COLO668 (cell line): Measurements from ENCODE around the gene ST8SIA2.

Experiments
- DNase-seq: peaks from one replicate; lab custom pipeline; 2025; ENCODE audit not compliant: unreplicated experiment; lab: John Stamatoyannopoulos, UW

Gene ST8SIA2, protein sequence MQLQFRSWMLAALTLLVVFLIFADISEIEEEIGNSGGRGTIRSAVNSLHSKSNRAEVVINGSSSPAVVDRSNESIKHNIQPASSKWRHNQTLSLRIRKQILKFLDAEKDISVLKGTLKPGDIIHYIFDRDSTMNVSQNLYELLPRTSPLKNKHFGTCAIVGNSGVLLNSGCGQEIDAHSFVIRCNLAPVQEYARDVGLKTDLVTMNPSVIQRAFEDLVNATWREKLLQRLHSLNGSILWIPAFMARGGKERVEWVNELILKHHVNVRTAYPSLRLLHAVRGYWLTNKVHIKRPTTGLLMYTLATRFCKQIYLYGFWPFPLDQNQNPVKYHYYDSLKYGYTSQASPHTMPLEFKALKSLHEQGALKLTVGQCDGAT

DNA sequence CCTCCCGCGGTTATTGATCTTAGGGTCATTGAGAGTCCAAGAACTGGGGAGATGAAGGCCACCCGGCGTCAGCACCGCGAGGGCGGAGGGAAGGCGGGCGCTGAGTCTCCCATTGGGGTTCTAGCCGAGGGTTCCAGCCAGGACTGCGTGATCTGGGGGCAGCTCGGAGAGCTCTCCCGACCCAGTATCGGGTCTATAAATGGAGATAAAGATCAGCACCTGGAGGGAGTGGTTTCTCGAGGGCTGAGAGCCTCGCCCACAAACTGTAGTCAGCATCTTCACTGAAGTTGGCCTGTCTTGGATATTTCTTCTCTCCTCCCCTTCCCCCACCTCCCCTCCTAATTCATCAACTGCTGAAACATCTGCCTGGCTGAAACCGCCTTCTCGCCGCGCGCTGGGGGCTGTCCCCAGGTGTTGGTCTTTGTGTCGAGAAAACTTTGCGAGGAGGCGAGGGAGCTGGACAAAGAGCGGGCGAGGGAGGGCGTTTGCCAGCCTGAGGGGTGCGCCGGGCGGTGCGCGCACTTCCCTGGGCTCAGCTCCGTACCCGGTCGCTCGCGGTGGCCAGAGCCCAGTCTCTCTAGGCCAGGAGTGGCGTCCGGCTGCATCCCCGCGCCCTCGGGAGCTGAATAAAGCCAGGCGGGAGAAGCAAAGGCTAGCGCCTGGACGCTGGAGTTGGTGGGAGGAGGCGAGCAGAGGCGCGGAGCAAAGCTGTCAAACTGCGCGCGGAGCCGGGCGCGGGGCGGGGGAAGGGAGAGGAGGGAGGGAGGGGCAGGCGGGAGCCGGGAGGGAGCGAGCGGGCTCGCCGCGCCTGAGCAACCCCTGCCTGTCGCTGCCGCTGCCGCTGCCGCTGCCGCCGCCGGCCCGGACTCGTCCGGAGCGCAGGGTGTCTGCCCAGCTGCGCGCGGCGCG is at the start of gene ST8SIA2:
Gene ST8SIA2, plus strand, starts transcription at position 811 of the 909 bp plus-strand sequence. CDS start 184 bp downstream, outside the sequence.
- peak; percentile 69 for DNase-seq

DNA sequence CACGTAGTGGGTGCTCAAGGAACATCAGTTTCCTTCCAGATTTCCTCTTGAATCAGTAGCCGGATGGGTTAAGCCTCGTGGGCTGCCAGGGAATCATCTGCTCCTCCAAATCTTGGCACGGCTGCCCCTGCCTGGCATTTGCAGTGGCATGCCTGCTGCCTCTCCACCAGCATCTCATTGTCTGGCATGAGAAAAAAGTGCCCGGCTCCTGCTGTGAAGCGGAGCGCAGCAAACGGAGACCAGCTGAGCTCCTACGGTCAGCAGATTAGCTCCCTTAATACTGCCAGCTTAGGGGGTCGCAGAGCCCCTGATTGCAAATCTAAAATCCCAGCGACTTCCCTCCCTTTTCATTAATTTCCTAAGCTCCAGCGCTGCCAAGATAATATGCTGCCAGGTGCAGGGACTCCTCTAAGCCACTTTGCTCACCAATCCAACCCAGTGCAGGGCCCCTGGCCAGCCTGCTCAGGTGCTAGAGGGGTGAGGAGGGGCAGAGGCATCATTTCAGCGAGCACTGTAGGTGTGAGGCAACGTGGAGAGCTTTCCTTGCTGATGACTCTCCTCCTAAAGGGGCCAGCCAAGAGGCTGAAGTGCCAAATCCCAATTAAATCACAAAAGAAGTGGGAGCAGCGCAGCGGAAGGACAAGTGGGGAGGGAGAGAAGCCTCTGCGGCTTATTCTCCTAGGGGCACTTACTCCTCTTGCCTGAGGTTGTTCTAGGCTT is 49.6 kb upstream of the ST8SIA2 start:
- DNase-seq = no peak

DNA sequence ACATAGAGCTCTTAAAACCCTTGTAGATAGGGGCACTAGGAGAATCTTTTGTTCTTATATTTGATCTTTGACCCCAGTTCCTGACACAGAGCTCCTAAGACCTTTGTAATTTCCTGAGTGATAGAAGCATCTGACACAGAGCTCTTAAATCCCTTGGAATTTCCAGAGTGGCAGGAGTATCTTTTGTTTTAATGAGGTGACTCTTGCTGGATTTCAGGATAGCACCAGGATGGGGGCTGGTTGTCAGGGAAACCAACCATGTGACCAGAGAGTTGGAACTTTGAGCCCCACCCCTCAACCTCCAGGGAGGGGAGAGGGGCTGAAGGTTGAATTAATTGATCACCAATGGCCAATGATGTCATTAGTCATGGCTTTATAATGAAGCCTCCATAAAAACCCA is 47.6 kb upstream of the ST8SIA2 start:
- no peak for DNase-seq

DNA sequence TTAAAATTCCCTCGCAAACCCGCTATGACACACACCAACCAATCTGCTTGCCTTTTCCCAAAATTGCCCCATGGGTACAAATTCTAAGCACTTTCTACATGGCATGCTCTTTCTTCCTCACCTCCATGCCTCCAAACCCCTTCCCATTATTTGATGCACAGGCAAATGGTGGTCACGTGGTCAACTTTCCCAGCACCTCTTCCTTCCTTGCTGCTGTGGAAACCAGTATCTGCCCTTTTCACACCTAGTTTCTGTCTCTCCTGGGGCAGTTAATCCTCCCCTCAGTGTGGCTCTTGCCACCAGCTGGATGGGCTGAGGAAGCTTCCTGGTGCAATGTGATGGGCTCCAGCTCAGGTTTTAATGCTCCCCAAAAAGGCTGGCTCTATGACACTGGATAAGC is 38.4 kb upstream of the ST8SIA2 start:
- no peak for DNase-seq

DNA sequence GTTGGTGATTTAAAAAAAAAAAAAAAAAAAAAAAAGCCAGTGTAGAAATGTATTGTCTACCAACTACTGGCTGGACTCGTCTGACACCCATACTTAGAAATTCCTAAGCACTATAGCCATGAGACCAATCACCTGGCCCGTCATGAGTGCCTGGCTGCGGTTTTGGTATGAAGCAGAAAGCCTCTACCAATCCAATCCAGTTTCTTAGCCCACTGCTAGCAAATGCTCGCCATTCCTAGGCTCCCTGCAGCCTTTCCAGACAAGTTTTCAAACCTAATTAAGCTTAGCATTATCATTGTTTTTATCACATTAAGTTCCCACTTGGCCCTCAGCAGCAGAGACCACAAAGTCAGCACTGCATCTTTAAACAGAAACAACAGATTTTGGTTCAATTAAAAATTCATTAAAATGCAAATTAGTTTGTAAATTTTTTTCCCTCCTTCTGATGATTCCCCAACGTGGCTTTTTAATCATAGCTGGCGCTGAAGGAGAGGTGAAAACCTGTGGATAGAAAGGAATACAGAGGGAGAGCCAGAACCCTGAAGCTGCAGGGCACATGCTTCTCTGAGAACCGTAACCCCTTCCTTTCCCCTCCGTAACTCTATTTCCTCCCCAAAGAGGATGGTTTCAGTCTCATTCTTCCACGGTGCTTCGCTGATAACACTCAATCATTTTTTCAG is 32.2 kb upstream of the ST8SIA2 start:
- no peak for DNase-seq

DNA sequence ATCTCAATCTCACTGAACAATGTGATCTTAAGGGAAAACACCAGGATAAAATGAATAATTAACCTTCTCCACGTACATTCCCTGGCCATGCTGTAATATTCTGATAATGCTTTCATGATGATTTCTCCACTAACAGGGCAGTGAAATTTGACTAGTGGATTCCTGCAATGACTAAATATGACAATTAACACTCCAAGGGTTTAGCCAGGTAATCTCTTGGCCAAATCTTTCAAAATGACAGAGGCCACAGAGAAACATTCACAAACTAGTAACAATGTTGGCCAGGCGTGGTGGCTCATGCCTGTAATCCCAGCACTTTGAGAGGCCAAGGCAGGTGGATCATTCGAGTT is 31.7 kb upstream of the ST8SIA2 start:
- DNase-seq = no peak

DNA sequence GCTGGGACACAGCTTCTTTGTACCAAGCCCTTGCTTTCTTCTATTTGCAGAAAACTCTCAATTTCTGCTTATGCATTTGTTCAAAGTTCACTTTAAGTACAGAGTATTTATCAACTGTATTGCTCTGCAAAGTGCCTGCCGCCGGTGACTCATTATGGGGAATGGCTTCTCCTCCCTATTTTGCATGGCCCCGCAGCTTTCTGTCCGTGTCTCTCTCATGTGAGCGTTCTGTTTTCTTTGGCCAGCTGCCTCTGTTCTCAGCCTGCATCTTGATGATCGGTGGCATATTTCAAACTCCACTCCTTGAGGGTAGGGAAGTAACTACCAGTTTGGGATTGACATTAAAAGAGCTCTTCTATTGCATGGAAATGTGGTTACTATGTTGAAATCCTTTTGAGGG is 28.6 kb upstream of the ST8SIA2 start:
- DNase-seq = no peak

DNA sequence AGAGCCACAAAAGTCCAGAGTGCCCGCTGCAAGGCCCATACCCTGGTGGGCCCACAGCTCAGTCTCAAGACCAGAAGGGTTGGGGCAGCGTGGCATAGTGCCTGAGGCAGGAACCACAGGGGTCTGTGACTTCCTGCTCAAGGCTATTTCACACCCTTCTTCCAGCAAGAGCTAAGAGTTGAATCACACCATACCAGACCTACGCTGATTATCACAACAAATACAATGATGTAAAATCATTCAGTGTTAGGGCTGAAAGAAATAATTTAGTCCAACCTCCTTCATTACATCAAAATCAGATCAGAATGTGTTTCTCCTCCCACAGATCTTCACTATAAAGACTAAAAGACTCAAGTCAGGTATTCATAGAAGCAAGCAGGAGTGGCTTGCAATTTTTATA is 27.8 kb upstream of the ST8SIA2 start:
- DNase-seq = no peak

DNA sequence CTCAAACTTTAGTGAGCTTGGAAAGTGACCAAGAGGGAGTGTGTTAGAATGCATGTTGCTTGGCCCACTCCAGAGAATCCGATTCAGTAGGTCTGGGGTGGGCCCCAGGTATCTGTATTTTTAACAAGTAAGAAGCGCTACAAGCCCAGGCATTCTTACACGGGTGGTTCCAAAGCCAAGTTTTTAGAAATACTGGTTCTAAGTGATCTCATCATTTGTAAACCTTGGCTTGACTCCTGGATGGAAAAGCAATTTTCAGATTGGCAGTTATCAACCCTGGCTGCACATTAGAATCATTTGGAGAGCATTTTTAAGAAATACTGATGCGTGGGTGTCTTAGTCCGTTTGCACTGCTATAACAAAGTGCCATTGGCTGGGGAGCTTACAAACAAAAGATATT is 27.3 kb upstream of the ST8SIA2 start:
- no peak for DNase-seq

DNA sequence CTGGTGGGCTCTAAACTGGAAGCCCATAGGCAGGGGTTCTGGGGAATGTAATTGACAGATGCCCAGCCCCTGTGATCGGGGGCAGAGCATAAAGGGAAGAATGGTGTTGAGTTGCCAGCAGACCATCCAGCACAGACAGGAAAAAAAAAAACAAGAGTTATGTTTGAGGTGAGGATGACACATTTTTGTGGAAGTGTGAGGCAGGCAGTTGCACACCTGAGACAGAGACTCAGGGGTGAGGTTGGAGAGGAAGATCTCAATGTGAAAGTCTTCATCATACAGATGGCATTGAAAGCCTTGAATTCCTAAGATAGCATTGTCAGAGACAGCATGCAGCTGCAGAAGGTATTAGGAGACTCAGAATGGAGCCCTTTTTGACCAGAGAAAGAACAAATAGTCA is 18.6 kb upstream of the ST8SIA2 start:
- no peak for DNase-seq

DNA sequence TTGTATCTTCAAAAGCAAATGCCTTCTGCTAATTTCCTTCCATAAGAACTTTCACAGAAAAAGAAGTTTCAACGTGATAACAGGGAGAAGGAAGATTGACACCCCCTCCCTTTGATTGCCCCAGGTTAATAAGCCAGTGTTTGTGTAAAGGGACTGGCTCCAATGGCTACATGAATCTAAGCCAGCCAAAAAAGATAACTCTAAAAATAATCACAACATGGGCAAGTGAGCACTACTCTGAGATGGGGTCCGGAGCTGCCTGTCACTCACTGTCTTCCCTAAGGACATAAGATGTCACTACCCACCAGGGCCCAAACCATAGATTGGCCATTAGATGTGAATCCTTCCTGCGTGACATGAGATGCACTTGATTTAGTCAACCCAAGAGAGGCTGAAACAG is 17.6 kb upstream of the ST8SIA2 start:
- no peak for DNase-seq

DNA sequence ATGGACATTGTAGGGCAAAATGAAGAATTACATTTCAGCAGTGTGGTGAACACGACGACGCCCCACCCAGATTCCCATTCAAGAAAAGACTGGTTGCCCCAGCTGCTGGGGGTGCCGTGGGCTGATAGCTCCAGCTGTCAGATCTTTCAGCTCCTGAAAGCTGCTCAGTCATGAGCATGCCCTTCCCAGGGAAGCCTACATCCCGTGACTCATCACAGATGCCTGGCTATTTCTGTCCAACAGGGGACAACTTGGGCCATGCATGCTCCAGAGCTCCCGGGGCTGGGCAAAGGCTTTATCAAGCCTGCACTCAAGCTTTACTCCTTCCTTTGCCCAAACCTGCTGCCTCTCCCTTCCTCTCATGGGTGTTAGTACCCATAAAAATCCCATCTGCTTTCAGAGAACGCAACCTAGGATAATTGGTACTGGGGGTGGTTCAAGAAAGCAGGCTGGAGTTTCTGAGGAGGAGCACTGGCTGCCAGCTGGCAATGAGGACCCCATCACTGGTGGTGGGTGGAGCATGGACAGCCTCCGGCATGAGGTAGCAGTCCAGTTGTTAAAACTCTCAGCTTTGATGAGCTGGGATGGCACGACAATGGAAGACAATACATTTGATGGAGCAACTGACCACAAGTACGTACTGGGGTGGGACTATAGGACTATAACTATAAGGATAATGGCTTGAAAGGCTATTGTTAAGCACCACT is 16.4 kb upstream of the ST8SIA2 start:
- no peak for DNase-seq

DNA sequence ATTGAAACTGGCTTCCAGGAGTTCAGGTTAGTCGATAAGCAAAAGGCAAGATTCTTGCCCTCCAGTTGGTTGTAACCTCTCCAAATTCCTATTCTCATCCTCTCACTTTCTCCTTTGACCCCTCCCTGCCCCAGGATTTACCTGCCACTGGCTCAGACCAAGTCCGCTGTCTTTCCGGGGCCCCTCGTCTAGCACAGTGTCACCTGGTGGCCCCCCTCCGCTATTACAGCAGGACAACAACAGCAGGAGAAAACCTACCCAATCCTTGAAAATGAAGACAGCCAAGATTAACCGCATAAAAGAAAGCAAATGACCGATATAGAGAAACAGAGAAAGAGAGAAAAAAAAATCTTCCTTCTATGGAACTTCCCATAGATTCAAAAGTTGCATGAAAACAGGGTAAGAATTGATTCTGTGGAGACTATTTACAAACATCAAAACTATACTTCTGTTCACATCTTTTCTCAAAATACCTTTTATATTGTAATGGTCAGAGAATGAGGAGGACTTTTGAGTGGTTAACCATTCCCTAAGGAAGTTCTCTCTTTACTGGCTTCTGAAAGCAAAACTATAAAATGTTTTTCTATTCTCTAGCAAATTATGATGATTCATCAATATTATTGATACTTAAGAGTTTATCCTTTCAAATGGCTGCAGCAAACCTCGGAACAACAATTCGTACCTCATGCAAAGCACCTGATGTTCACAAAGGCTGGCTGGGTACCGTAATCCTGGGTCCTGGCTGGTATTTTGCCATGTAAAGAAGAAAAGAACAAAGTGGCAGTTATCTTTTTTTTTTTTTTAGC is 10.0 kb upstream of the ST8SIA2 start:
- peak; percentile 27 for DNase-seq

DNA sequence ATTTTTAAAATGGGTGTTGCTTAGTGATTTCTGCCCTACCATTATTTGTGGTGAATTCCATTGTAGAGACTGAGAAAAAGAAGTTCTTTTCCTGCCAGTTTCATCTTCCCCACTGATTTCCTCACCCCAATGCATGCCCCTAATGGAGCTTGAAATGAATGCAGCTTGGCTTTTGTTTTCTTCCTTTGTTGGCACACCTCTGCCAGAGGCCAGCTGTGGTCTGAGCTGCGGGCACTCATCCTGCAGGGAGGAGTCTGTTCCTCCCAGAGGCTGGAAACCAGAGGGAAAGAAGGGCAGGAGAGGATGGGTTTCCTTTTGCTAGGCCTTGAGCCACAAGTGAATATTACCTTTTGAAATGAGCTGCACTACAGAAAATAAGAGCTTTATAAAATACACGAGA is 9.3 kb upstream of the ST8SIA2 start:
- DNase-seq = no peak

DNA sequence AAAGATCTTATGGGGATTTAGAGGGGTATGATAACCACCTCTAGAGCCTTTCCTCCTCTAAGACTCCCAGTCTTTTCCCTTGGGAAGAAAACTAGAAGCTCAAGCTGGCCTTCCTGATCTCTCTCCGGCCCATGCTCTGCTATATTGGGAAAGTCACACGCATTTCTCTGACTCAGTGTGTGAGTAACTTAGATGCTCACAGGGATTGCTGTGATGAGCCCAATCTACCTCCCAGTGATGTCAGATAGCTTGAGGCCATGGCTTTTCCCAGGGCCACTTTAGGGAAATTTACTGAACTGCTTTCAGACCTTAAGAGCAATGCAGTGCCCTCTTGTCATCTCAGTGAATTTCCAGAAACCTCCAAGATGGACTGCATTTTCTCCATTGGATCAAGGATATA is 8.6 kb upstream of the ST8SIA2 start:
- DNase-seq = no peak

DNA sequence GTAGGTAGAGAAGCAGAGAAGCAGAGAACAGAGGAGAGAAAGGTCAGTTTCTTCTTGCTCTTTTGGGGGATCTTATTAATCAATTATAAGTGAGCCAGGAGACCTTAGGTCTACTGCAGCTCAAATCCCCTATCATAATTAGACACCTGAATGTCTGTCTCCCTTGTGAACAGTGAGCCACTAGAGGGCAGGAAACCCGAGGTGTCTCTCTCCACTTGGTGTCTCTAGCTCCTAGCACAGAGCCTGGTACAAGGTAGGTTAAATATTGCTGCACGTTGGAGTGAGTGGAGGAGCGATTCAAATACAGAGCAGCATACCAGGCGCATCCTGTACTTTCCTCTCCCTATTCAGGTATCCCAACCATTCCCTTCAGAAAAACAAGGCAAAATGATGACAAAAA is 2.0 kb upstream of the ST8SIA2 start:
- DNase-seq = peak; percentile 20

DNA sequence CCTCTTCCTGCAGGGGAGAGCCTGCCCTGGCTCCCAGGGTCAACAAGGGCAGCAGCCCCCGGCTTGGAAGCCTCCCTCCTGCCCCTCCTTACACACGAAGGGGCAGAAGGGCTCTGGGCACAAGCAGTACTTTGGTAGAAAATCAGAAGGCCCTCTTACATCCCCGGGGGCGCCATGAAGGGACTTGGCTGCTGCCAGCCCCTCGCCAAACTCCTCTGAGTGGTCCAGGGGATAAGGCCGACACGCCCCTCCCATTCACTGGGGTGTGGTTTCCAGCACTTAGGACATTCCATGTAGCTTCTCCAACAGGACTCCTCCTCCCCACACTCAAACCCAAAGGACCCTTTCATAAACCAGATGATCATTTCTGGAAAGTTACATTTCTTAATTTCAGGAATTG is 1.2 kb upstream of the ST8SIA2 start:
- DNase-seq = no peak

DNA sequence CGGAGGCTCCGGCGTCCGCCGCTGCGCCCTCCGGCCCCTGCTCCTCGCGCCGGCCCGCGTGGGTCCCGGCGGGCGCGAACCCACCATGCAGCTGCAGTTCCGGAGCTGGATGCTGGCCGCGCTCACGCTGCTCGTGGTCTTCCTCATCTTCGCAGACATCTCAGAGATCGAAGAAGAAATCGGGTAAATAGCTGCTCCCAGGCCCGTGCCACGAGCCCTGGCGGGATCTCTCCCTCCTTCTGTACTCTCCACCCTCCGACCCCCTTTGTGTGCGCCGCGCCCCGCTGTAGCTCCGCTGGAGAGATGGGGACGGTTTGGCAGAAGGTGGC is 263 bp downstream of the ST8SIA2 start:
- no peak for DNase-seq

DNA sequence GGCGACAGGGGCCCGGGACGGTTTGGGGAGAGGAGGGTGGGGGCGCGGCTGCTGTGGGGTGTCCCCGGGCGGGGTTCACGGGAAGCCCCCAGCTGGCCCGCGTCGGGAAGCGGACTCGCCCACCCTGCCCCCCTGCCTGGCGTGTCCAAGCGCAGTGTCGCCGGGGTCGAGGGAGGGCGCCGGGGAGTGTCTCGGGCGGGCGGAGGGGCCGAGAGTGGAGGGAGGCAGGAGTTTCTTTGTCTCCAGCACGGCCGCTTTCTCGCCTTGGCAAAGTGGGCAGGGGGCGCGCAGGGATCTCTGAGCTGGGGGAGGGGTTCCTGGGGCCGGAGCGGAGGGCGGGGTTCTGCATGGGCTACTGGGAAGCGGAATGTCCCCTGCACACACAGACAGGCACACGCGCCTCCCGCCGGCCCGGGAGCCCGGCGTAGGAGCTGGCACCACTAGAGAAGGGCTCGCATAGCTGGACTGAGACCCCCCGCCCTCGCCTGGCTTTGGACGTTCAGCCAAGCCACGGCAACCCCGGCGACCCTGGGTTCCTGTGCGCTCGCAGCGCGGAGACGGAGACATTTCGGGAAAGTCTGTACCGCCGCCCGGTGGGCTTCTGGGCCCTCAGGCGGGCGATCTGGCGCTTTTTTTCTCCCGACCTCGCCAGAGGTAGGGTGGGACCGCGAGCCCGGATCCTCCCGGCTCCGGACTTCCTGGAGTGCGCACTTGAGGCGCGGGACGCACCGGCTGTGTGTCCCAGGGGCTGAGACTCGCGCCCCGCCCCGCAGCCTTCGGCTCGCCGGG is 822 bp downstream of the ST8SIA2 start:
- peak; percentile 10 for DNase-seq
